ENCODE measurements around the gene EEA1. TPM values are rescaled to one million over a fixed set of nuclear protein-coding genes. Genes with fewer than 3 reads are reported as not detected.
"Not testable (repeated sequence)": the region's sequence is repeated elsewhere in the genome, so short reads cannot be mapped to it uniquely, and the experiment has no call there.

The EEA1 gene
- polyA plus RNA-seq, 2 of the 4 experiments (the other 2 are of a cell fraction): 6.6 to 8.1 TPM

GRCh38 chr12:92971859-92972524, 42.9 kb upstream of the EEA1 start:
- Histone ChIP-seq H3K4me1 (peaks cover 43% of the 10 kb centered on the region), H3K4me2 (peak overlapping the region; percentile 44), H3K27ac (peak overlapping the region; percentile 74 to 83), H3K9me3 (peaks cover 13% of the 10 kb centered on the region), H3K4me3 (no peak overlapping the region)
- ChIA-PET CTCF (interaction anchor here (1.2 kb wide), 1 partner anchor 15 kb away, joined by 5 read pairs; no protein-coding TSS in a partner anchor), POLR2A (interaction anchor here (1.4 kb wide), 1 partner anchor 15 kb away, joined by 3 read pairs; no protein-coding TSS in a partner anchor)
- no peak for TF ChIP-seq EHMT2 (IDR thresholded peaks at IDR 0.05; ENCODE audit: low read depth)
- no peak for TF ChIP-seq FOSL2 (IDR thresholded peaks at IDR 0.05)
- peak; percentile 11; the same call in 1 of the 2 replicates for TF ChIP-seq FOSL2 (CRISPR knock-in tag; IDR thresholded peaks at IDR 0.05)
- 0 out of 4 replicates have a peak, but pooled peaks of 1 of the 2 experiments have one; percentile 5 for TF ChIP-seq CEBPB (IDR thresholded peaks at IDR 0.05)
- no peak for TF ChIP-seq RARB (CRISPR knock-in tag; IDR thresholded peaks at IDR 0.05)
- no peak for TF ChIP-seq BHLHE40 (IDR thresholded peaks at IDR 0.05; ENCODE audit: low read depth, low read length)
- WGBS (ENCODE audit: missing lambda C conversion rate): 81% methylated on average over 1 of the region's 1 CpG
- DNase-seq (ENCODE audit: low read depth in 1 of 2, low spot score in 1 of 2): no peak
- peak; percentile 73 to 78 for ATAC-seq
- no peak for FAIRE-seq

- no peaks in the 10 kb centered on the region for H3K9me3 ChIP-seq
- POLR2A ChIA-PET: no interaction called here
- H3K4me3 ChIP-seq: no peak overlapping the region
- 57% methylated on average over 3 of the region's 3 CpGs for WGBS (ENCODE audit: missing lambda C conversion rate)
- peak overlapping the region; percentile 18 to 50; a peak in 3 of 6 replicates for H3K27ac ChIP-seq
- TF ChIP-seq MAFK (IDR thresholded peaks at IDR 0.05; ENCODE audit: partially characterized antibody) (no peak), HDAC2 (IDR thresholded peaks at IDR 0.05) (no peak), JUN (IDR thresholded peaks at IDR 0.05) (no peak), NPAS2 (CRISPR knock-in tag; IDR thresholded peaks at IDR 0.05; ENCODE audit: borderline replicate concordance) (no peak), CTCF (IDR thresholded peaks at IDR 0.05) (no peak), CEBPB (IDR thresholded peaks at IDR 0.05) (no peak), CBX8 (IDR thresholded peaks at IDR 0.05) (no peak), EHMT2 (IDR thresholded peaks at IDR 0.05; ENCODE audit: low read depth) (no peak), JUNB (IDR thresholded peaks at IDR 0.05) (no peak), ATOH8 (CRISPR knock-in tag; IDR thresholded peaks at IDR 0.05; ENCODE audit: low read depth) (no peak), EP300 (IDR thresholded peaks at IDR 0.05) (no peak)
- peaks cover 37% of the 10 kb centered on the region for H3K4me1 ChIP-seq
- H3K4me2 ChIP-seq: 0 out of 3 replicates have a peak overlapping the region, but pooled peaks have one; percentile 4
- CTCF ChIA-PET: interaction anchor here (1.1 to 4.8 kb wide), 4 partner anchors 19 to 429 kb away, joined by 3 to 16 read pairs (median 4); partner anchors contain the start of gene EEA1
- DNase-seq (ENCODE audit: low read depth in 1 of 2, low spot score in 1 of 2) (no peak), ATAC-seq (no peak), FAIRE-seq (no peak)
These were observed 39.2 kb upstream of the EEA1 start for GRCh38 chr12:92968176-92968813.

- FAIRE-seq; CTCF ChIA-PET; H3K4me2 ChIP-seq; POLR2A ChIA-PET; ATAC-seq; H3K4me3 ChIP-seq; H3K27ac ChIP-seq; DNase-seq (ENCODE audit: low read depth in 1 of 2, low spot score in 1 of 2); H3K9me3 ChIP-seq: not testable (repeated sequence)
- WGBS (ENCODE audit: missing lambda C conversion rate): 19% methylated on average over 1 of the region's 1 CpG
- peaks cover 12% of the 10 kb centered on the region for H3K4me1 ChIP-seq
These were observed 35.3 kb upstream of the EEA1 start for GRCh38 chr12:92964378-92964777.

DNA sequence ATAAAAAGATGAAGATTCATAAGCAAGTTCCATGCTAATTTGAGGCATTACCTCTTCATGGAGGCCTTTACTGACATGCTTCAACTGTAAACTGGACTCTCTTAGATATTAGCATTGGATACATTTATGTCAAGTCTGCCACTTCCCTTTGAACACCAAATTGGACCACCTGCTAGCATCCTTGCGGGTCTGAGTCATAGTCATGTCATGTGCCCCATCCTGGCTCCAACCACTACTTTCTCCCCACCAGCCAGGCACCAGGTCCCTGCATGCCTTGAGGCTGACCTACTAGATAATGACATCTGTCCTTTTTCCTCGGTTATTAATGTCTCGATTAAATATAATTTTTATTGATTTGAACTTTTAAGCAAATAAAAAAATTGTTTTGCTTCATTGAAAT, 32.9 kb upstream of the EEA1 start:
- no peak overlapping the region; a peak in 1 of 6 replicates for H3K27ac ChIP-seq
- CTCF ChIA-PET: no interaction called here
- no peak for FAIRE-seq
- no peak overlapping the region for H3K4me3 ChIP-seq
- WGBS (ENCODE audit: missing lambda C conversion rate): 82% methylated on average over 3 of the region's 3 CpGs
- POLR2A ChIA-PET: no interaction called here
- H3K9me3 ChIP-seq: no peaks in the 10 kb centered on the region
- H3K4me1 ChIP-seq: peaks cover 11% of the 10 kb centered on the region; the same call in 2 of the 3 replicates
- no peak; a peak in 1 of 6 replicates for ATAC-seq
- no peak for DNase-seq (ENCODE audit: low read depth in 1 of 2, low spot score in 1 of 2)
- no peak overlapping the region for H3K4me2 ChIP-seq
- TF ChIP-seq CTCF (IDR thresholded peaks at IDR 0.05): no peak

Measured in A549 (cell line).